GM15510 (cell line): ENCODE results near the gene ASCC2.

Source experiments
- POLR2A ChIP-seq: IDR thresholded peaks from 3 replicates; pipeline ENCODE4 v1.6.1; 2011; ENCODE audit warnings: borderline replicate concordance; ENCODE audit not compliant: insufficient read length; ENCODE audit errors: extremely low read depth

The ASCC2 gene

DNA sequence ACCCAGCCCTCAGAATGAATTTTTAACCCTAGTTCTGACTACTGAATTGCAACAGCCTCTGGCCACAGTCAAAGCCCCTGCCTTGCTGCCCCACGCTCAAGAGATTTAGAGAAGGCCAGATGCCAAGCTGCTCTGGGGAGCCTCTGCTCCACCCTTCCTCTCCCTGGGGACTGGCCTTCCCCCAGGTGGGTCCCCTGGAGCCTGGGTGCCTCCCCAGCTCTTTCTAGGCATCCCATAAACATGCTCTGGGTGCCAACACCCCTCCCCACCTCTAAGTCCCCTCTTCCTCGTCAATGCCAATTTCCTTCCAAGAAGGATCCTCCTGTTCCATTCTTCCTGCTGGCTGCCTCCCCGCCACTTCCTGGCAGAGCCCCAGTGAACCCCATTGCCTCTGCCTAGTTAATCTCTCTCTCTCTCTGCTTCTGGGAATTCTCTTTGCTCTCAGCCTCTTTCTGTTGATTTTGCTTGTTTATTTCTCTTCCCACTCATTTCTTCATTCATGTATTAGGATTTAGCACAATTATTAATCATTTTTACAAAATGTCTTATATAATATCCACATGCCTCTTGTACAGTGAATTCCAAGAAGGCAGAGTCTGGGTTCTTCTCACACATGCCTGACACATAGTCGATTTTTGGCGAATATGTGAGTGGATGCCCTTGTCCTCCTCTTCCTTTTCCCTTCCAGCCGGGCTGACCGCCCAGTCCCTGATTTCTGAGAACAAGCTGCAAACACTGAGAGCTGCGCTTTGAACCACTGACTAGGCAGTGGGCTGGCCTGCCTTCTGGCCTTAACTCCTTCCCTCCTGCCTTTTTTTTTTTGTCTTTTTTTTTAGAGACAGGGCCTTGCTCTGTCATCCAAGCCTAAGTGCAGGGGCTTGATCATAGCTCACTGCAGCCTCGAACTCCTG lies 53.4 kb downstream of the ASCC2 start:
- TF ChIP-seq POLR2A, result no peak

DNA sequence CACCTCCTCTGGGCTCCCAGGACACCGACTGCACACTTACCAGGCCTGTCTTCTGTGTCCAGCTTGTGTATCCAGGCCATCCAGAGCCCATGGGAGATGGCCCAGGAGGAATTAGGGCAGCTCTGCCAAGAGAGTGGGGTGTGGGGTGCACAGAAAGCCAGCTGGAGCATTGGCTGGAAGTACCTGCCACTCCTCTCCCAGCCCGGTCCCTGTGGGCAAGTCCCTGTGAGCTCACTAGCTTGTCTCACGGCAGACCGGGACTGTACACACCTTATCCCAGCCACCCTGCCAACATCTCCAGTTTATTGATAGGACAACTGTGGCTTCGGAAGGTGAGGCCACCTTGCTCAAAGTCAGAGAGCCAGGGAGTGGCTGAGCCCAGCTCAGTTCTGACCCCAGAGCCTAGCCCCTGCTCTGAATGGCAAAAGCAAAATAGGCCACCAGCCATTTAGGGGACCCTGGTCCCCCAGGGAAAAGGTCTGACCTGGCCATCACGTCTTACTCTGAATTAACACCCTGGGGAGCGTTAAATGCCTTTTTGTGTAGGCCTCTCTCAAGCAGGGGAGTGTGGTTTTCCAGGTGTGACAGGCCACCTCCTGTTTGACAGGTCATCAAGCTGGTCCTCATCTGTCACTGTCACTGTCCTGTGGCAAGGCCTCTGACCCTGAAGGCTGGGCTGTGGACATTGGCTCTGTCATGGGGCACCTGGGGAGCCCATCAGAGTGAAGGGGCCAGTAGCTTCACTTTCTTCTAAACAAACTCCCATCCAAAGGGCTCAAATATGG lies 55.8 kb downstream of the ASCC2 start:
- TF ChIP-seq POLR2A, result no peak

DNA sequence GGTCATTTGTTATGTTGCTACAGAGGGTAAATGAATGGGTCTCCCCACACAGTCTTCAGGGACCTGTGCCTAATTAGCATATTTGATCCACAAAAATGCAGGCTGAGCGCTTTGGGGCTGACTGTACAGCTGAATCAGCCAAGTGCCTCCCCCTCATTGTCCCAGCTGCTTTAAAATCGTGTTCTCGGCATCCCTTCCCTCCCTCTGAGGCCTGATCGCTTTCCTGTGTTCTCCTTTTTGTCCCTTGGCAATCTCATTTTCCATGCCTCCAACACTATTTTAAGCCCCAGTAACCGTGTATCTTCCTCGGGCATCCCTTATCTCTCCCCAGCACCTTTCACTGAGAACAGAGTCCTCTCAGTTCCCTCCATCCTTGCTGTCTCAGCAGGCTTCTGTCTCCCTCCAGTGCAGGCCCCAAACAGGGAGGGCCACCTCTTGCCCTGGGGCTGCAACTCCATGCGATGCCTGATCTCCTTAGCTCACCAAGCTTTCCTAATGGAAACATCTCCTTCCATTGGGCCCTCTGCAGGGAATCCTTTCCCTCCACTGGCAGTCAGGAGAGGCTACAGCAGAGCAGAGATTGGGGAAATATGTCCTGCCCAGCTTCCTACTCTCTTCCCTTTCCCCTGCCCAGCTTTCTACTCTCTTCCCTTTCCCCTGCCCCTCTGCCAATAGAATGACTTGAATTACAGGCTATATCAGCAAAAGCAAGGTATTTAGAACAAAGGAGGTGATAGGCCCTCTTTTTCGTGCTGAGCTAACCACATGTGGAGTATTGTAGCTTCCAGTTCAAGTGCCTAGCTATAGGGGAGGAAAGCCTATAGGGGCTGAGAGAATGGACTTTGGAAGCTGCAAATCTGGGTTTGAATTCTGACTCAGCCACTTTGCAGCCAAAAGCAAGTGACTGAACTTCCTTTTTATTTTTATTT lies 57.1 kb downstream of the ASCC2 start:
- TF ChIP-seq POLR2A, result no peak

DNA sequence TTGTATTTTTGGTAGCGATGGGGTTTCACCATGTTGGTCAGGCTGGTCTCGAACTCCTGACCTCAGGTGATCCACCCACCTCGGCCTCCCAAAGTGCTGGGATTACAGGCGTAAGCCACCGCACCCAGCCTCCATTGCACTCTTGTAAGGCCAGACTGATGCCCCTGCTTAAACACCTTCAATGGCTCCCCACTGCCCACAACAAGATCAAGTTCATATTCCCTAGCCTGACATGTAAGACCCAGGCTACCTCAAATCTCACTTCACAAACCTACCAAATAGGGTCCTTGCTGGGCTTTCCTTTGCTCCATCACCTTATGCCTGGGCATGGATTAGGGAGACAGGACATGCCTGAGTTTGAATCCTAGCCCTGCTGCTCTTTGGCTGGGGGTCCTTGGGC lies 57.9 kb downstream of the ASCC2 start:
- TF ChIP-seq POLR2A, result no peak

DNA sequence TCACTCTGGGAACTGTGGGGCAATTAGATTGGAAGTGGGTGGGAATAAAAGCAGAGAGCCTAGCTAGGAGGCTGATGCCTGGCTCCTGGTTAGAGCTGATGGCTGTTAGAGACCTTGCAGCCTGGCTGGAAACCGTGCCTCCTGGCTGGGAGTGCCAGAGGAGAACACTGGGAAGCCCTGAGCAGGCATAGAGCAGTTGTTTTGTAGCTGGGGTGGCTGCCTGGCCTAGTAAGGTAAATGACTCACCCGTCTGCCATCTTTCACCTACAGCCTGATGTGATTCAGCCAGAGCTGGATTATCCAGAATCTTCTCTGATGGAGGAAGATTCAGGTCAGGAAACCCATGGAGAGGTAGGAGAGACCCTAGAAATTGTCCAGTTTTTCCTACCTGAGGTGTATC lies 64.8 kb downstream of the ASCC2 start:
- no peak for TF ChIP-seq POLR2A

DNA sequence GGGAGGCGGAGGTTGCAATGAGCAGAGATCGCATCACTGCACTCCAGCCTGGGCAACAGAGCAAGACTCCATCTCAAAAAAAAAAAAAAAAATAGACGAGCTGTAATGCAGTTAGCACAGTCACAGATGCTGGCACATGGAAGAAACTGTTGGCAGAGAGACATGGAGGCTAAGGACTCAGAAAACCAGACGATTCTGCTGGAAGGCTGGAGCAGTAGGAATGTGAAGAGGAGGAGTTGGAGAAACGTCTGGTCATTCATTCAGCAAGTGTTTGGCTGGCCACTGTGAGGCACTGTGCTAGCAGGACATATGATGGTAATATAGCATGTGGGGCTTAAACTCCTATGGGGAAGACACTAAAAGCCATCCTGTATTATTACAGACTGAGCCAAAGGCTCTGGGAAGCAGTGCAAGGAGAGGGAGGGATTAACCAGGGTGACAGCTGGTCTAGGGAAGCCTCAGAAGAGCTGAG lies 65.9 kb downstream of the ASCC2 start:
- no peak for TF ChIP-seq POLR2A

DNA sequence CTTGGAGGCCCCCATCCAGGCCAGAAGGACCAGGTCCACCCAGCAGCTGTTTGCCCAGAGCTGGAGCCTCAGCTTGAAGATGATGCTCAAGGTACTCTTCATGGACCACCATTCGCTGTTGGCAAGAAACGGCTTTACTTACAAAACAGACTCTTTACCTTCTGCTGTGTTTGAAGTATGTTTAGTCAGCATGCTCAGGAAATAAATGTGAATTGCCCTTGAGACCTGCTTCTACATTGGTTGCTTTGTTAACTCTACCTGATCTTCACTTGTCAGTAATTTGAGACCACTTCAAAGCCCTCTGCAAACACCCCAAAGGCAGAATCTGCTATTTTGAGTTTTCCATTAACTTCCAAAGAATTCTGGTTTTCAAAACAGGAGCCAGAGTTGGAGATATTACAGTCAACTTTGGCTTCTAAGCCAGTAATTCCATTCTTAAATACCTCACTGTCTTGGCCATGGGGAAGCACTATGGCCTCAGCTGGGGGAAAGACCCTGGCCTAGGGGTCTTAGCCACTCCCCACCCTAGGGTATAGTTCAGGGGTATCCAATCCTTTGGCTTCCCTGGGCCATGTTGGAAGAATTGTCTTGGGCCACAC lies 68.3 kb downstream of the ASCC2 start:
- no peak for TF ChIP-seq POLR2A

DNA sequence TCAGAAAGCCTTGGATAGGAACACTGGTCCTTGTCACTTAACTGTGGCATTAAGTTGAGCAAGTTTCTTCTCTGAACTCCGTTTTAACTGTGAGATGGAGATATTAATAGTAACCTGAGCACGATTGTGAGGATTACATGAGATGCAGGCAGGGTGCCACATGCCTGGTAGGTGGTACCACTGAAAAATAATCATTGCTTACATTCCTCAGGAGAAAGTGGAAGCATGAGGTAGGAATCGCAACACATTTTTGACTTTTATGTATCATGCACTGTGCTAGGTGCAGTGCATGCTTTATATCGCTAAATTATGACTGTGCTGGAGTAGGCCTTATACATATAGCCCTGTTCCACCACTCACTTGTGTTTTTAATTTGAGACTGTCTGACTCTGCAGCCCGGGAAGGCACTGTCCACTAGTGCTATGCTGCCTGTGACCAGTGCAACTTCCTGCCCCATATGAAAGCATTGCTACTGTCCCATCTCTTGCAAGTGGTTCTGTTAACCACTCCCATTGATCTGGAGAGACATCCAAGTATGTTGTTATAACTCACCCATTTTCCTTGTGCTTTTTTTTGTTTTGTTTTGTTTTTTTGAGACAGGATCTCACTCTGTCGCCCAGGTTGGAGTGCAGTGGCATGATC lies 69.9 kb downstream of the ASCC2 start:
- TF ChIP-seq POLR2A, result no peak

DNA sequence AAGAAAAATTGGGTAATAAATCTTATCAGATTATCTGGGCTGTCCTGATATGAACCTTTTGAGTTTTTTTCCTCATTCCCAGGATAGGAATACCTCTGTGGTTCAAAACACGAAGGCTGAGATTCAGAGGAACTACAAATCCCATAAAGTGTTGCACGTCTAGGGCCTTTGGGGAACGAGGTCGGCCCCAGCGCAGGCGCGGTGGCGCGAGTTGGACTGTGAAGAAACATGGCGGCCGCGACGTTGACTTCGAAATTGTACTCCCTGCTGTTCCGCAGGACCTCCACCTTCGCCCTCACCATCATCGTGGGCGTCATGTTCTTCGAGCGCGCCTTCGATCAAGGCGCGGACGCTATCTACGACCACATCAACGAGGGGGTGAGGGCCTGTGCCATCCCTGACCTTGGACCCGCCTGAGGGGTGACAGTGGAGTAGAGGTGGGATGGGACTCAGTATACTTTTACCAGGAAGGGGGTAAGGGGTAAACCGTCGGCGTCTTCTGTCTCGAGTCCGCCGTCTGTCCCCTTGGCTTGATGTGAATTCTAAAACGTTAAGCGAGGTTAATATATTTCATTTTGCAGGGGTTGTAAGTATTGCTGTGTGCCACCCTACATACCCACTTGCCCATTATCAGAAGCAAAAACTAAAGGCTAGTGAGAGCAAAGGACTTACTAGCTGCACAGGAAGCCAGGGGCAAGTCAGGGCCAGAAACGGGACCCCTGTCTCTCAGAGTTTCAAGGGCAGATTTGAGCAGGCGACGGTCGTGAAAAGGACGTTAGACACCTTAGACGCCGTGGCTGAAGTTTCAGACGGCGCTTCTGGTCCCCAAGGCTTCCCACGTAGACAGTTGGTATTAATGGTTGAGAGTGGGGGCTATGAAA lies 70.7 kb downstream of the ASCC2 start, which contains the start of gene UQCR10:
TSS of gene UQCR10 (plus strand) at position 199 of the 881 bp plus-strand sequence. CDS start at position 229, 30 bp downstream.
- peak; percentile 81 for TF ChIP-seq POLR2A

DNA sequence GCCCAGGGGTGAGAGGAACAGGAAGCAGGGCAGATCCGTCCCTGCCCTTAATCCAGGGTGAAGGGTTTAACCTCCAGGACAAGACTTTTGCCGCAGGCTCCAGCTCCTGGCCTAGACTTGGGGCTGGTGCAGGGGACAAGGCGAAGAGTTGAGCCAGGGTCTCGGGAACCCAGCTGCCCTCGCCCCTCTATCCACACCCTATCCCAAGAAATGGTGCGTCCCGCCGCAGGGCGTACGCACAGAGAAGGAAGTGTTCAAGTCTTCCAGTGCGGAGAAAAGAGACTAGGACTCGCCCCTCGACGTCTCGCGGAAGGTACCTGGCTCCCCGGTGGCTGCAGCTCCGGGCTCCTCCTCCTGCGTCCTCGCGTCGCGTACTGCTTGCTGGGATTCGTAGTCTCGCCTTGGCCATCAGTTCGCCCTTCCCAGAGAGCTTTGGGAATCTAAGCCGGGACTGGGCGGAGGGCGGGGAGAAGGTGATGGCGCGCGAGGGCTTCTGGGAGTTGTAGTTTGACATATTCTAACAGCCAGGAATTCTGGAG lies 71.4 kb downstream of the ASCC2 start, which contains the start of gene ZMAT5:
TSS of gene ZMAT5 (minus strand) at position 376 of the 539 bp plus-strand sequence. CDS start 18,463 bp downstream, outside the sequence.
- TF ChIP-seq POLR2A, result peak; percentile 67

DNA sequence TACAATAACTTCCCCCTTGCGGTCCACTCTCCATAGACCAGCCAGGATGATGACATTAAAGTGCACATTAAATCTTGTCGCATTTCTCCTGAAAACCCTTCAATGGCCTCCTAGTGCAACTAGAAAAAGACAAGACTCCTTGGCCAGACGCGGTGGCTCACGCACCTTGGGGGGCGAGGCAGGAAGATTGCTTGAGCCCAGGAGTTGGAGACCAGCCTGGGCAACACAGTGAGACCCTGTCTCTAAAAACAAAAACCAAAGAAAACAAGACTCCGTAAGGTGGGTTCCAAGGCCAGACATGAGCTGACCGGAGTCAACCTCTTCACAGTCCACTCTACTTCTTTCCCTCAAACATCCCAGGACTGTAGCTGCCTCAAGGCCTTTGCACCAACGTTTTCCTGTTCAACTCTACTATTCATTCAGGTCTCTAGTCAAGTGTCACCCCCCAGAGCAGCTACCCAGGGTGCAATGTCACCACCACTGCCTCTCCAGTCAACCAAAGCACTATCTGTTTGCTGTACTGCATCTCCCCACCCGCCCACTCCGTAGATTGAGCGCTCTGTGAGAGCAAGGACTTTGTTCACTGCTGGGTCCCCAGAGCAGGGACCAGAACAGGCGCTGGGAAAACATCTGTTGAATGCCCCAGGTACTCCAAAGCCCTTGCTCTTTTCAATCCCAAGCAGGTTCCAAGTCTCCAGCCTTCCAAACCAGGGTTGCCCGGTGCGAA lies 72.0 kb downstream of the ASCC2 start:
- no peak for TF ChIP-seq POLR2A

DNA sequence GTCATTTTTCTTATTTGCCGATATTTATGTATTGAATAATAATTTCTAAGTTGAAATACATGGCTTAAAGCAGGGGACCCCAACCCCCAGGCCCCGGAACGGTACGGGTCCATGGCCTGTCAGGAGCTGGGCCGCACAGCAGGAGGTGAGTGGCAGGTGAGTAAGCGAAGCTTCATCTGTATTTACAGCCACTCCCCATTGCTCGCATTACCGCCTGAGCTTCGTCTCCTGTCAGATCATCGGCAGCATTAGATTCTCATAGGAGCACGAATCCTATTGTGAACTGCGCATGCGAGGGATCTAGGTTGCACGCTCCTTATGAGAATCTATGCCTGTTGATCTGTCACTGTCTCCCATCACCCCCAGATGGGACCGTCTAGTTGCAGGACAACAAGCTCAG lies 75.8 kb downstream of the ASCC2 start:
- no peak for TF ChIP-seq POLR2A

DNA sequence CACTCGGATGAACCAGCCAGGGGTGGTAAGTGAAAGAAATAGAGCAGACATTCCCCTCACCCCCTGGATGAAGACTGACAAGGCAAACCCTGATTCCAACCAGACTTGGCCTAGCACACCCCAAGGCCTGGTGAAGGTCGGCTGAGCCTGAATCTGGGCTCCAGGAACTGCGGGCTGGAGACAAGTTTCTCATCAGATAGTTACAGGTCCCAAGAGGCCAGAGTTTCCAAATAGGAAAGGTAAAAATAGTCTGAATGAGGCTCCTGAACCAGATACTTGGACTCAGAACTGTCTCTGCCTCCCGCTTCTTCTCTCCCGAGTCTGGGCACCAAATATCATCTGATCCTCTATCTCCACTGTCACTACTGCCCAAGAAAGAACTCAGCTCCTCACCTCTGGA lies 79.1 kb downstream of the ASCC2 start:
- no peak for TF ChIP-seq POLR2A
